ENCODE results near the gene HDAC4. TPM values are rescaled to one million over a fixed set of nuclear protein-coding genes. Genes with fewer than 3 reads are reported as not detected.
"Not testable (repeated sequence)": the region's sequence is repeated elsewhere in the genome, so short reads cannot be mapped to it uniquely, and the experiment has no call there.

Gene HDAC4
- total RNA-seq, 2 donors from 2014 or later = 9.3 to 139 TPM

- intact Hi-C loops (cut with DNase I) = no loop called here
- Histone ChIP-seq H3K27ac (no peak overlapping the region), H3K4me1 (no peaks in the 10 kb centered on the region), H3K9me3 (no peaks in the 10 kb centered on the region), H3K4me3 (no peak overlapping the region), H3K36me3 (replicated peaks in 1 of 2; ENCODE audit: insufficient read depth in 1 of 2, low read depth in 2 of 2) (no peaks in the 10 kb centered on the region), H3K27me3 (no peaks in the 10 kb centered on the region)
- 68 to 70% methylated on average over 13 to 14 of the region's 14 CpGs for WGBS, 2 donors
- DNase-seq (no peak), ATAC-seq (no peak)
- TF ChIP-seq CTCF (IDR thresholded peaks at IDR 0.05) (no peak), POLR2A (IDR thresholded peaks at IDR 0.05) (no peak)
These were observed 359.8 kb downstream of the HDAC4 start for GRCh38 chr2:239041062-239041461.

GRCh38 chr2:239040152-239040761 is 360.6 kb downstream of the HDAC4 start:
- ATAC-seq (no peak), DNase-seq (no peak)
- Histone ChIP-seq H3K36me3 (replicated peaks in 1 of 2; ENCODE audit: insufficient read depth in 1 of 2, low read depth in 2 of 2) (no peaks in the 10 kb centered on the region), H3K27ac (no peak overlapping the region), H3K4me3 (no peak overlapping the region), H3K4me1 (no peaks in the 10 kb centered on the region), H3K27me3 (no peaks in the 10 kb centered on the region), H3K9me3 (no peaks in the 10 kb centered on the region)
- intact Hi-C loops (cut with DNase I) = no loop called here
- TF ChIP-seq CTCF (IDR thresholded peaks at IDR 0.05) = no peak
- no peak for TF ChIP-seq POLR2A (IDR thresholded peaks at IDR 0.05)
- 59 to 60% methylated on average over 12 to 15 of the region's 15 CpGs for WGBS, 2 donors

GRCh38 chr2:239039479-239039861 is 361.4 kb downstream of the HDAC4 start:
- WGBS, 2 donors = 76 to 81% methylated on average over 11 of the region's 11 CpGs
- H3K27me3 ChIP-seq = no peaks in the 10 kb centered on the region
- no peaks in the 10 kb centered on the region for H3K9me3 ChIP-seq
- ATAC-seq (no peak), DNase-seq (no peak)
- no peak for TF ChIP-seq CTCF (IDR thresholded peaks at IDR 0.05)
- no peak for TF ChIP-seq POLR2A (IDR thresholded peaks at IDR 0.05)
- no peak overlapping the region for H3K4me3 ChIP-seq
- intact Hi-C loops (cut with DNase I) = loop anchor here (5.0 kb wide), 1 partner anchor 1103 kb away; the partner anchor contains the start of gene OTOS
- no peaks in the 10 kb centered on the region for H3K4me1 ChIP-seq
- no peaks in the 10 kb centered on the region for H3K36me3 ChIP-seq (replicated peaks in 1 of 2; ENCODE audit: insufficient read depth in 1 of 2, low read depth in 2 of 2)
- no peak overlapping the region for H3K27ac ChIP-seq

GRCh38 chr2:239038773-239039478 is 361.9 kb downstream of the HDAC4 start:
- H3K36me3 ChIP-seq (replicated peaks in 1 of 2; ENCODE audit: insufficient read depth in 1 of 2, low read depth in 2 of 2) = no peaks in the 10 kb centered on the region
- intact Hi-C loops (cut with DNase I) = loop anchor here (5.0 kb wide), 1 partner anchor 1103 kb away; the partner anchor contains the start of gene OTOS
- no peaks in the 10 kb centered on the region for H3K4me1 ChIP-seq
- TF ChIP-seq CTCF (IDR thresholded peaks at IDR 0.05) (no peak), POLR2A (IDR thresholded peaks at IDR 0.05) (no peak)
- WGBS, 2 donors = 72 to 79% methylated on average over 7 to 14 of the region's 14 CpGs
- H3K27me3 ChIP-seq = no peaks in the 10 kb centered on the region
- DNase-seq = no peak
- ATAC-seq = no peak
- no peak overlapping the region for H3K4me3 ChIP-seq
- no peak overlapping the region for H3K27ac ChIP-seq
- no peaks in the 10 kb centered on the region for H3K9me3 ChIP-seq

- WGBS, 2 donors = 88 to 95% methylated on average over 4 to 13 of the region's 13 CpGs
- not testable (repeated sequence) for H3K36me3 ChIP-seq (replicated peaks in 1 of 2; ENCODE audit: insufficient read depth in 1 of 2, low read depth in 2 of 2); H3K9me3 ChIP-seq; H3K27me3 ChIP-seq; H3K27ac ChIP-seq; H3K4me1 ChIP-seq; H3K4me3 ChIP-seq; ATAC-seq; DNase-seq
- intact Hi-C loops (cut with DNase I) = loop anchor here (5.0 kb wide), 1 partner anchor 1104 kb away; the partner anchor contains the start of gene OTOS
These were observed 362.5 kb downstream of the HDAC4 start for GRCh38 chr2:239038284-239038683.
